Suprapubic skin (tissue), 4 donors: ENCODE results near the gene ACACB. TPM values are rescaled to one million over a fixed set of nuclear protein-coding genes. Genes with fewer than 3 reads are reported as not detected.

Experiments used
- DNase-seq, 2 donors: peaks; one replicate each; pipeline ENCODE4 v3.0.0-alpha.2; 2019; ENCODE audit warnings: low spot score in 2 of 2
- H3K27ac ChIP-seq: fragments of 200-600 bp; sonication (generic); one replicate; pipeline ENCODE4 v1.5.1; 2019
- H3K27me3 ChIP-seq: fragments of 200-600 bp; sonication (generic); one replicate; pipeline ENCODE4 v1.5.1; 2019
- H3K36me3 ChIP-seq: fragments of 200-600 bp; sonication (generic); one replicate; pipeline ENCODE4 v1.5.1; 2019
- H3K4me1 ChIP-seq: fragments of 200-600 bp; sonication (generic); one replicate; pipeline ENCODE4 v1.5.1; 2019
- H3K4me3 ChIP-seq: fragments of 200-600 bp; sonication (generic); one replicate; pipeline ENCODE4 v1.5.1; 2019; ENCODE audit warnings: mild to moderate bottlenecking
- H3K9me3 ChIP-seq: fragments of 200-600 bp; sonication (generic); one replicate; pipeline ENCODE4 v1.5.1; 2019
- EP300 ChIP-seq: sonication (generic); formaldehyde crosslinking; IDR thresholded peaks from one replicate; pipeline ENCODE4 v1.6.1; 2017; ENCODE audit warnings: antibody characterized with exemption
- POLR2A ChIP-seq, 2 donors: fragments of 450-650 bp; IDR thresholded peaks; one replicate each; pipeline ENCODE4 v1.6.1; 2017; ENCODE audit warnings: antibody characterized with exemption in 2 of 2, mild to moderate bottlenecking in 2 of 2, moderate library complexity in 2 of 2
- POLR2AphosphoS5 ChIP-seq, 3 donors: sonication (generic); formaldehyde crosslinking; IDR thresholded peaks; one replicate each; pipeline ENCODE4 v1.6.1; 2017; ENCODE audit warnings: antibody characterized with exemption in 3 of 3
- WGBS: methylation state at CpG from one replicate; pipeline ENCODE4 v1.1.5; 2018; 5-methylcytosine and 5-hydroxymethylcytosine counted together
- total RNA-seq, 4 donors: library from RNA; depleted of rRNA; stranded (reverse); fragments of >200 nt; gene quantifications; one replicate each; pipeline ENCODE4 v1.1.0, GENCODE V29; 2016
- TF ChIP-seq, protein P1 (sequence below), 2 donors: fragments of 200-600 bp in 1 of 2; fragments of 450-650 bp in 1 of 2; sonication (generic) in 1 of 2; IDR thresholded peaks; one replicate each; pipeline ENCODE4 v1.5.1; 2016 to 2019; ENCODE audit warnings: antibody characterized with exemption in 2 of 2, mild to moderate bottlenecking in 1 of 2, moderate library complexity in 1 of 2

The ACACB gene
- total RNA-seq, 4 donors from 2014 or later, result 19.2 to 90.8 (median 56.9) TPM

GRCh38 chr12:109287811-109288469, 171.6 kb downstream of the ACACB start:
- TF ChIP-seq POLR2A (IDR thresholded peaks at IDR 0.05), result no peak
- H3K27me3 ChIP-seq, result peaks cover 15% of the 10 kb centered on the region
- no peaks in the 10 kb centered on the region for H3K9me3 ChIP-seq
- H3K4me1 ChIP-seq, result peaks cover 11% of the 10 kb centered on the region
- no peak overlapping the region for H3K27ac ChIP-seq
- no peaks in the 10 kb centered on the region for H3K36me3 ChIP-seq
- 89% methylated on average over 8 of the region's 16 CpGs for WGBS
- H3K4me3 ChIP-seq, result no peak overlapping the region
- no peak for DNase-seq

DNA sequence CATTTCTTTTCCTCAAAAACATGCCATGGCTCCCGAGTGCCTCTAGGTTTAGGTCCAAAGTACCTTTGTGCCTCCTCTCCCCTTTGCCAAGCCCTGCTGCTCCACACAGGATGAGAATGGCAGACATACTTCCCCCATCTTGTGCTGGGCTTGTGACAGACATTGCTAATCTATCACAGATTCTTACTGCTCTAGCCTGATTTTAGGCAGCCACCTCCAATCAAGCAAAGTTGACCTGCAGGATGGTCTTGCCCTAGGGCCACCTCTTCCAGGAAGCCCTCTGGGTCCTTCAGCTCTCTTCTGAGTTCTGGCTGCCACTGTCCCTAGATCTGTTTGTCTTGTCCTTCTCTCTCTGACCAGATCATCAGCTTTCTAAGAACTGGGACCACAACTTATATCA, 172.2 kb downstream of the ACACB start:
- 71% methylated on average over 1 of the region's 1 CpG for WGBS
- DNase-seq, result no peak

DNA sequence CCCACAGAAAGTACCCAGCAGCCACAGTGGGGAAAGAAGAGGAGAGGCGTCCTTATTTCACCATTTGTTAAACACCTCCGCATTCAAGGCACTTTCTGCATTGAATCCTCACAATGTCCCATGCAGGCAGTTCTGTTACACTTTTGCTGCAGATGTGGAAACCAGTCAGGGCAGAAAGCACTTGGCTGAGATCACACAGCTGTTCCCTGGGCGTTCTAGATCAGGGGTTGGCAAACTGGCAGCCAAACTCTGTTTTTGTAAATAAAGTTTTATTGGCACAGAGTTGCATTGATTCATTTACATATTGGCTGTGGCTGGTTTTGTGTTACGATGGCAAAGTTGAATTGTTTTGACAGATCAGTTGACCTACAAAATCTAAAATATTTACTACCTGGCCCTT, 172.6 kb downstream of the ACACB start:
- WGBS, result 63% methylated on average over 4 of the region's 4 CpGs

More for the DNA sequence above, 172.2 kb downstream of the ACACB start:
- Histone ChIP-seq H3K4me3 (no peak overlapping the region), H3K9me3 (no peaks in the 10 kb centered on the region), H3K27me3 (peaks cover 15% of the 10 kb centered on the region), H3K4me1 (peaks cover 11% of the 10 kb centered on the region), H3K27ac (no peak overlapping the region), H3K36me3 (no peaks in the 10 kb centered on the region)
- no peak for TF ChIP-seq POLR2AphosphoS5 (IDR thresholded peaks at IDR 0.05)
- no peak for TF ChIP-seq POLR2A (IDR thresholded peaks at IDR 0.05)
- TF ChIP-seq EP300, result no peak
- TF ChIP-seq, protein P1, sequence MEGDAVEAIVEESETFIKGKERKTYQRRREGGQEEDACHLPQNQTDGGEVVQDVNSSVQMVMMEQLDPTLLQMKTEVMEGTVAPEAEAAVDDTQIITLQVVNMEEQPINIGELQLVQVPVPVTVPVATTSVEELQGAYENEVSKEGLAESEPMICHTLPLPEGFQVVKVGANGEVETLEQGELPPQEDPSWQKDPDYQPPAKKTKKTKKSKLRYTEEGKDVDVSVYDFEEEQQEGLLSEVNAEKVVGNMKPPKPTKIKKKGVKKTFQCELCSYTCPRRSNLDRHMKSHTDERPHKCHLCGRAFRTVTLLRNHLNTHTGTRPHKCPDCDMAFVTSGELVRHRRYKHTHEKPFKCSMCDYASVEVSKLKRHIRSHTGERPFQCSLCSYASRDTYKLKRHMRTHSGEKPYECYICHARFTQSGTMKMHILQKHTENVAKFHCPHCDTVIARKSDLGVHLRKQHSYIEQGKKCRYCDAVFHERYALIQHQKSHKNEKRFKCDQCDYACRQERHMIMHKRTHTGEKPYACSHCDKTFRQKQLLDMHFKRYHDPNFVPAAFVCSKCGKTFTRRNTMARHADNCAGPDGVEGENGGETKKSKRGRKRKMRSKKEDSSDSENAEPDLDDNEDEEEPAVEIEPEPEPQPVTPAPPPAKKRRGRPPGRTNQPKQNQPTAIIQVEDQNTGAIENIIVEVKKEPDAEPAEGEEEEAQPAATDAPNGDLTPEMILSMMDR (IDR thresholded peaks at IDR 0.05), result no peak

GRCh38 chr12:109289551-109289950, 173.2 kb downstream of the ACACB start:
- peaks cover 11% of the 10 kb centered on the region for H3K4me1 ChIP-seq
- no peak for DNase-seq
- peaks cover 15% of the 10 kb centered on the region for H3K27me3 ChIP-seq
- H3K36me3 ChIP-seq, result no peaks in the 10 kb centered on the region
- no peak overlapping the region for H3K27ac ChIP-seq
- WGBS, result 88% methylated on average over 6 of the region's 6 CpGs
- TF ChIP-seq, protein P1 (IDR thresholded peaks at IDR 0.05), result no peak
- TF ChIP-seq EP300, result no peak
- no peak for TF ChIP-seq POLR2A (IDR thresholded peaks at IDR 0.05)
- no peak for TF ChIP-seq POLR2AphosphoS5 (IDR thresholded peaks at IDR 0.05)
- H3K4me3 ChIP-seq, result no peak overlapping the region
- H3K9me3 ChIP-seq, result no peaks in the 10 kb centered on the region

More for the DNA sequence above, 172.6 kb downstream of the ACACB start:
- H3K27ac ChIP-seq, result no peak overlapping the region
- no peaks in the 10 kb centered on the region for H3K9me3 ChIP-seq
- H3K4me1 ChIP-seq, result peaks cover 11% of the 10 kb centered on the region
- TF ChIP-seq POLR2AphosphoS5 (IDR thresholded peaks at IDR 0.05) (no peak), EP300 (no peak), POLR2A (IDR thresholded peaks at IDR 0.05) (no peak)
- TF ChIP-seq, protein P1 (IDR thresholded peaks at IDR 0.05), result no peak
- peaks cover 15% of the 10 kb centered on the region for H3K27me3 ChIP-seq
- no peak overlapping the region for H3K4me3 ChIP-seq
- no peak for DNase-seq
- no peaks in the 10 kb centered on the region for H3K36me3 ChIP-seq

DNA sequence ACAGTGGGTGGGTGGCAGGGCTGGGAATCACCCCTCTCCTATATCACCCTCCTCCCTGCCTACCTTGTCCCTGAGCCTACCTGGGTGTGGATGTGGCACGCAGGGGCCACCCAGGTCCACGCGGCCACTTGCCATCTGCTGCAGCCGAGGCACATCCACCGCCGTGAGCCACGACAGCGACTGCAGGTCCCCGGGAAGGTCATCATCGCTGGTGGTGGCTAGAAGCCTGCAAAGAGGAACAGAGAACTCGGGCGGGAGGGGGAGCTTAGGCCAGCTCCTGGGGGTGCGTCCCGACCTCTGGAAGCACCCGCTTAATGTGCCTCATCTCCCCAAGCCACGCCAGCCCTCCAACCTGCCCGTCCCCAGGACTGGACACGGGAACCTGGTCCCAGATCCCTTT, 173.7 kb downstream of the ACACB start:
- no peaks in the 10 kb centered on the region for H3K9me3 ChIP-seq
- H3K4me3 ChIP-seq, result no peak overlapping the region
- no peak overlapping the region for H3K27ac ChIP-seq
- peaks cover 11% of the 10 kb centered on the region for H3K4me1 ChIP-seq
- TF ChIP-seq EP300 (no peak), POLR2A (IDR thresholded peaks at IDR 0.05) (no peak), POLR2AphosphoS5 (IDR thresholded peaks at IDR 0.05) (no peak)
- TF ChIP-seq, protein P1 (IDR thresholded peaks at IDR 0.05), result no peak
- H3K36me3 ChIP-seq, result no peaks in the 10 kb centered on the region
- peaks cover 15% of the 10 kb centered on the region for H3K27me3 ChIP-seq
- no peak for DNase-seq
- WGBS, result 86% methylated on average over 8 of the region's 18 CpGs
